Retinal pigment epithelial cell (primary cell): ENCODE data around the gene ECPAS.
"Not testable (repeated sequence)": the region's sequence is repeated elsewhere in the genome, so short reads cannot be mapped to it uniquely, and the experiment has no call there.

Experiments used
- DNase-seq: peaks from one replicate; pipeline ENCODE4 v3.0.0-alpha.2; 2010; ENCODE audit warnings: low read depth
- H3K4me3 ChIP-seq: 2 replicates; pipeline ENCODE4 v1.5.1; 2011; ENCODE audit warnings: mild to moderate bottlenecking, low read length, control low read depth, moderate library complexity
- TF ChIP-seq, protein P1 (sequence below): conservative IDR thresholded peaks from 2 replicates; pipeline ENCODE4 v1.5.1; 2011; ENCODE audit warnings: low read depth, low read length, control low read depth, inconsistent platforms

ECPAS gene

DNA sequence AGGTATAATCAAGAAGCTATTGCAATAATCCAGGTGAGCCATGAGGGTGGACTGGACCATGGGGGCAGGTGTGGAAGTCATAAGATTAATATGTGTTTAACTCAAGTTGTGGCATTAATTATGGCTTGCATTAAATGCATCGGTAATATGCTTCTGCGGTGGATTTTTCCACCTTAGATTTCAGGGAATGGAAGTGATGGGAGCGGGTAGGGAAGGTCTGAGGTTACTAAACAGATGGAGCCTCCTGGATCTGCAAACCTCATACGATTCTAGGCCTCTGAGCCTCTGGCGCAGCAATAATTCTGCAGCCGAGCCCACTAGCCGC, 40.5 kb upstream of the ECPAS start:
- DNase-seq, result no peak
- H3K4me3 ChIP-seq, result peak overlapping the region; percentile 85
- TF ChIP-seq, protein P1, sequence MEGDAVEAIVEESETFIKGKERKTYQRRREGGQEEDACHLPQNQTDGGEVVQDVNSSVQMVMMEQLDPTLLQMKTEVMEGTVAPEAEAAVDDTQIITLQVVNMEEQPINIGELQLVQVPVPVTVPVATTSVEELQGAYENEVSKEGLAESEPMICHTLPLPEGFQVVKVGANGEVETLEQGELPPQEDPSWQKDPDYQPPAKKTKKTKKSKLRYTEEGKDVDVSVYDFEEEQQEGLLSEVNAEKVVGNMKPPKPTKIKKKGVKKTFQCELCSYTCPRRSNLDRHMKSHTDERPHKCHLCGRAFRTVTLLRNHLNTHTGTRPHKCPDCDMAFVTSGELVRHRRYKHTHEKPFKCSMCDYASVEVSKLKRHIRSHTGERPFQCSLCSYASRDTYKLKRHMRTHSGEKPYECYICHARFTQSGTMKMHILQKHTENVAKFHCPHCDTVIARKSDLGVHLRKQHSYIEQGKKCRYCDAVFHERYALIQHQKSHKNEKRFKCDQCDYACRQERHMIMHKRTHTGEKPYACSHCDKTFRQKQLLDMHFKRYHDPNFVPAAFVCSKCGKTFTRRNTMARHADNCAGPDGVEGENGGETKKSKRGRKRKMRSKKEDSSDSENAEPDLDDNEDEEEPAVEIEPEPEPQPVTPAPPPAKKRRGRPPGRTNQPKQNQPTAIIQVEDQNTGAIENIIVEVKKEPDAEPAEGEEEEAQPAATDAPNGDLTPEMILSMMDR, result no peak

DNA sequence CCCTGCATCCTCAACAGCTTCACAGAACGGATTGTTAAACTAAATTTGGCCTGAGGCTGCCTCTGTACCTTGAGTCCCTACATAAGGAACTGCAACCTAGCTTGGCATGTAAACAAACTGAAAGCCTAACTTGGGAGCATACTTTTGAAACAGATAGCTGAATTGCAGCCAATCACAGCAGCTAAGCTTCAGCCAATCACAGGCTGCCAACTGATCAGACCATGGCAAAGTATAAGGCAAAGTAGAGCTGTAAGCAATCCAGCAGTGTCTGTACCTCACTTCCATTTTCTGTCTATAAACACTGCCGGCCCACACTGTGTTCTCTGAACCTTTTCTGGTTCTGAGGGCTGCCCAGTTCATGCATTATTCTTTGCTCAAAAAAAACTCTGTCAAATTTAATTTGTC, 31.9 kb upstream of the ECPAS start:
- TF ChIP-seq, protein P1, result no peak
- H3K4me3 ChIP-seq, result no peak overlapping the region
- no peak for DNase-seq

DNA sequence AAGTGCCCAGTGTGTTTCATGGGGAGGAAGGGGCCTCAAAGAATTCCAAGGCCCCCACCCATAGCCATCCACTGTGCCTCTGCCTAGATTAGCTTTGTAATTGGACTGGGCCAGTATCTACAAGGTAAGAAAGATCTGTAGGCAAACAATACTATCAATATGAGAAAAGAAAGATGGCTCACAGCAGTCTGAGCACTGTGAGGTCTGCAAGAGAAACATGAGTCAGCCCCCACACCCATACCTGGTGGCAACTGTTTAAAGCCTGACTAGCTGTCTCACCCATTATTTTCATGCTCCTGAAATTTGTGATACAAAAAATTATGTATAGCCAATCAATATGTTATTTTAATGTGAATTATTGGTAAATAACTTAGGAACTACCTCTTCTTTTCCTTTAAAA, 30.8 kb upstream of the ECPAS start:
- TF ChIP-seq, protein P1, result no peak
- H3K4me3 ChIP-seq, result no peak overlapping the region

DNA sequence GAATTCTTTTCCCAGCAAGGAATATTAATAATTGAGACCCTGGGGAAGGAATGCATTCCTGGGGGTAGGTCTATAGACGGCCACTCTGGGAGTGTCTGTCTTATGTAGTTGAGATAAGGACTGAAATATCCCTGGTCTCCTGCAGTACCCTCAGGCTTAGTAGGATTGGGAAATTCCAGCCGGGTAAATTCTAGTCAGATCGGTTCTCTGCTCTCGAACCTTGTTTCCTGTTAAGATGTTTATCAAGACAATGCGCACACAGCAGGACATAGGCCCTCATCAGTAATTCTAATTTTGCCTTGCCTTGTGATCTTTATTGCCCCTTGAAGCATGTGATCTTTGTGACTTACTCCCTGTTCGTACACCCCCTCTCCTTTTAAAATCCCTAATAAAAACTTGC, 27.4 kb upstream of the ECPAS start:
- DNase-seq, H3K4me3 ChIP-seq: not testable (repeated sequence)

More for the DNA sequence above, 30.8 kb upstream of the ECPAS start:
- DNase-seq, result no peak

DNA sequence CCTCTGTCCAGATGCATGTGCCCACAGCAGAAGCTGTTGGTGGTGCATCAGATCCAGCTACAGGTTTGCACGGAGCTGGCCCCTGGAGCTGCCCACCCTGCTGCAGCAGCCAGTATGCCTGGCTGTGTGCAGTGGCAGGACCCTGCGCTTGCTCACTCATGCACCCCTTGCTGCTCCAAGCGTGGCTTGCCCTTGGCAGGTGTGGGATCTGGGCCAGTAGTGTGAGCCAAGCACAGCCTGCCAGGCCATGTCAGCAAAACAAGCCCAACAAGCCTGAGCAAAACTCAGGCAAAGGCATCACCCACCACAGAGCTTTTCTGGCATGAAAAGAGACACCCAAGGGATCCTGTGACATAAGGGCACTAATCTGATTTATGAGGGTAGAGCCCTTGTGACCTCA, 18.3 kb upstream of the ECPAS start:
- H3K4me3 ChIP-seq, result no peak overlapping the region
- TF ChIP-seq, protein P1, result no peak

DNA sequence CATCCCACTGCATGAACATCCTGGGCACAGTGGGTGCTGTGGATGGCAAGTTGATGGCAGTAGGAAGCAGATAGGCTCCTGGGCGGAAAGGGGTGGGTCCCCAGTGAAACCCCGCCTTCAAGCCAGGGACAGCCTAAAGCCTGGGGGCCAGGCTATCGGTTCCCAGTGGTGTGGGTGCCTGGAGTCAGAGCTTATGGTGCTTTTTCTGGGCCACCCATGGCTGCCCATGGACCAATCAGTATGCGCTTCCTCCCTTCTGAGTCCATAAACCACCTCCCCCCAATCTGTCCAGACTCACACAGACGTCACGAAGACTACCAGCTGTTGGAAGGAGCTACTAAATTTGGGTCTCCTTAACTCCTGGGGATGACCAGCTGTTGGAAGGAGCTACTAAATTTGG, 17.5 kb upstream of the ECPAS start:
- no peak overlapping the region for H3K4me3 ChIP-seq
- TF ChIP-seq, protein P1, result no peak
- no peak for DNase-seq

More for the DNA sequence above, 18.3 kb upstream of the ECPAS start:
- DNase-seq, result no peak

DNA sequence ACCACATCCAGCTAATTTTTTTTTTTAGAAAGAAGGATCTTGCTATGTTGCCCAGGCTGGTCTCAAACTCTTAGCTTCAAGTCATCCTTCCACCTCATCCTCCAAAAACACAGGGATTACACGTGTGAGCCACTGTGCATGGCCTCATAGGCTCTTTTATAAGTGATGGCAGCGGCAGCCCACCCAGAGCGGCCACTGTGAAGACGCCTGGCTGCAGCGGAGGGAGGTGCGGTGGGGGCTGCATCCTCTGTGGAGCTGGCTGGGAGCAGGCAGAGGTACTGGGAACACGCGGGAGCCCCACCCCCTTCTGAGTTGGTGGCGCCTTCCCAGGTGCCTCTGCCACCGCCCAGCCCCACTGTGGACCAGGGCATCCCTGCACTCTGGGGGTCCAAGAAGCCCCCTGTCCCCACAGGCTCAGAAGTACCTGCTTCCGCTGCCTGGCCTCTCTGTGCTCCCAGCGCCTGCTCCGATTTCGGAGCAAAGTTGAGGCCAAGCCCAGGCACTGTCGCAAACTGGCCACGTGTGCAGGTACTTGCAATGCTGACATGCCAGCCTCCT, 16.9 kb upstream of the ECPAS start:
- no peak overlapping the region for H3K4me3 ChIP-seq
- TF ChIP-seq, protein P1, result no peak
- no peak for DNase-seq

DNA sequence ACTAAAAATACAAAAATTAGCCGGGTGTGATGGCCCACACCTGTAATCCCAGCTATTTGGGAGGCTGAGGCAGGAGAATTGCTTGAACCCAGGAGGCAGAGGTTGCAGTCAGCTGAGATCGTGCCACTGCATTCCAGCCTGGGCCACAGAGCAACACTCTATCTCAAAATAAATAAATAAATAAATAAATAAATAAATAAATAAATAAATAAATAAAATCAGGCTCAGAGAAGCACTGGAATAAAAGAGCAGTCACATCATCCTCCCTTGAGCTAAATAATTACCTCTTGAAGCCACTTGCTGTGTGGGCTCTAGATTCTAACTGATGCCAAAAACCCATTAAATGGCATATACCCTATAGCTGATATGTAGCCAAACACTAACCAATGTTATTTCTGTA, 13.0 kb upstream of the ECPAS start:
- not testable (repeated sequence) for H3K4me3 ChIP-seq, DNase-seq
